Epidermal melanocyte (primary cell): Measurements from ENCODE around the gene FOCAD.

ENCODE experiments used
- DNase-seq: peaks from one replicate; pipeline ENCODE4 v3.0.0; 2011; ENCODE audit warnings: low spot score; ENCODE audit not compliant: insufficient read length

The FOCAD gene

GRCh38 chr9:20872340-20872977 lies 188.4 kb downstream of the FOCAD start:
- no peak for DNase-seq

GRCh38 chr9:20873240-20873865 lies 189.3 kb downstream of the FOCAD start:
- no peak for DNase-seq

DNA sequence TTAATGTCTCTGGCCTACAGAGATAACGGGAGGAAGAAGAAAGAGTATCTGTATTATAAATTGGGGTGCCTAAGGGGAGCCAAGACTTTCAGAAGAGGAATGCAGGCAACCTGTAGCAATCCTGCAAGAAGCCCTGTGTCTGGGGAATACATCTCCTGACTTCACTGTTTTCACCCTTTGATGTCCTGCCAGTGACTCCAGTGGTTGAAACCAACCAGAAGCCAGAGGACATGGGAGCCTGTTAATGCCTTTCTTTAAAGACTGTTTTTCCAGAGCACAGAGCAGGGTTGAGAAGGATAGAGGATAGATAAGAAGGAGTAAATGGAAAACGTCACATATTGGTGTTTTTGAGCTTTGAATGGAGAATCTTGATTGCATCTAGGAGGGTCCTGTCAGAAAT lies 196.2 kb downstream of the FOCAD start:
- no peak for DNase-seq

DNA sequence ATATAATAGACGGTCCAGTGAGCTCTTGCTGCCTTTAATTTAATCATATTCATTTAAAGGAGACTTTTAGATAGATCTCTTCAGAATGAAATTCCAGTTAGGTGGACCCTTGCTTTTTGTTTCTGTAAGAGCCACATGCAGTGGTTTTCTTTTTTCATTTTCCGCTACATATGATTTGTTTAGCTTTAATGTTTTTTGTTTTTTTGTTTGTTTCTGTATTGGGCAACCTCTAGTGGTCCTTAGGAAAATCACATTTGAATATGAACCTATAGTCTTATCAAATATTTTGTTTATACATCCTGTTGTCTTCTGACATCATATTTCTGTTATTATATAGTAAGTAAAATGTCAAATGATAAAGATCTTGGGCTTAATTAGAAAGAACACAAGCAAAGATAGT lies 196.6 kb downstream of the FOCAD start:
- no peak for DNase-seq

- no peak for DNase-seq
Measured at GRCh38 chr9:20884985-20885593, 201.0 kb downstream of the FOCAD start.

GRCh38 chr9:20898885-20899554 lies 215.0 kb downstream of the FOCAD start:
- DNase-seq: no peak

GRCh38 chr9:20903212-20903611 lies 219.2 kb downstream of the FOCAD start:
- no peak for DNase-seq

DNA sequence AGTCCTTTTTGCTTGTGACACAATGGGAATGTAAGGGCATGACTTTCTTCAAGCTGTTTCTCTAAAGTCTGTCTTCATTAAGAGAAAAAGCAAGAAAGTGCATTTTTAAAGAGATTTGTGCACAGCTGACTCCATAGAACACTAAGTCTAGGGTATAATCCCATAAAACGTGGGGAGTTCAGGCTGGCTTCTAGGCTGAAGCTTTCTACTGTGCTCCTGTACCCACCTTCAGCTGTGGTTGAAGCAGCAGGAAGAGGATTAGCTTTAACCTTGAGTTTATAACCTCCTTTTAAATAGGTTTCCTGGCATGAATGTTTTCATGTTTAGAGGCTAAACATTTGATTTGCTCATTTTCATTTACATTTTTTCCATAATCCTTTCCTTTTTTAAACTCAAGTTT lies 220.9 kb downstream of the FOCAD start:
- DNase-seq: no peak

GRCh38 chr9:20906326-20906725 lies 222.3 kb downstream of the FOCAD start:
- no peak for DNase-seq

- DNase-seq: no peak
Measured at GRCh38 chr9:20908461-20908860, 224.4 kb downstream of the FOCAD start.

- peak; percentile 22 for DNase-seq
Measured at GRCh38 chr9:20914556-20914955, 230.5 kb downstream of the FOCAD start.

DNA sequence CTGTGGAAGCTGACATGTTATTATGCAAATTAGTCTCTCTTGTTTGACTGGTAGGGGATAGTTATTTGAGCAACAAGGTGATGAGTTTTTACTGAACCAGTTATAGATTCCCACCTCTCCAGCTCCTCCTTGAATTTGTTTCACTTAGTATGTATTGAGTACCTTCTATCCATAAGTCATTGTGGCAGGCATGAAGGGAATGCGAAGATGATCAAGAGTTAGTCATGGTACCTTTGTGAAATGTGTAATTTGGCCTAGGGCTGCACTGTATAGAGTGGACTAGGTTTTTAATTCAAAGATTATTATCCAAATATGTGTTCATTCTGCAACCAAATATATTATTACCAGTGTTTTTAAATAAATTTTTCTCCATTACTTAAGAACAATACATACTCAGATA lies 237.3 kb downstream of the FOCAD start:
- no peak for DNase-seq

- DNase-seq: no peak
Measured at GRCh38 chr9:20925256-20926045, 241.4 kb downstream of the FOCAD start.

DNA sequence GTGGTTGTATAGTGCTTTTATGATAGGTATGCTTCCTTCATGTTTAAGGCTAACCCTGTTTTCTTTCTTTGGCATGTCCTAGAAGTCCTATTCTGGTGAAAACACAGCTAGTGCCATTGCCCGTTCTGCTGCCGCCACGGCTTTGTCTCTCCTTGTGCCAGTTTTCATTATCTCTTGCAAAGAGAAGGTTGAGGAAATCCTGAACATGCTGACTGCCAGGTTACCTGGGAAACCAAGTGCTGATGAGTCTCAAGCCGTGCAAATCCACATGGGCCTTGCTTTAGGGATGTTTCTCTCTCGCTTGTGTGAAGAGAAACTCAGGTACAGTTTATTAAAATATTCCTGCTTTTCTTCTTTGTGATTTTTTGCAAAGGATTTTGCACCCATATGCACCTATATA lies 245.2 kb downstream of the FOCAD start:
- no peak for DNase-seq

GRCh38 chr9:20930836-20931235 lies 246.8 kb downstream of the FOCAD start:
- DNase-seq: no peak

- no peak for DNase-seq
Measured at GRCh38 chr9:20940447-20941173, 256.6 kb downstream of the FOCAD start.

DNA sequence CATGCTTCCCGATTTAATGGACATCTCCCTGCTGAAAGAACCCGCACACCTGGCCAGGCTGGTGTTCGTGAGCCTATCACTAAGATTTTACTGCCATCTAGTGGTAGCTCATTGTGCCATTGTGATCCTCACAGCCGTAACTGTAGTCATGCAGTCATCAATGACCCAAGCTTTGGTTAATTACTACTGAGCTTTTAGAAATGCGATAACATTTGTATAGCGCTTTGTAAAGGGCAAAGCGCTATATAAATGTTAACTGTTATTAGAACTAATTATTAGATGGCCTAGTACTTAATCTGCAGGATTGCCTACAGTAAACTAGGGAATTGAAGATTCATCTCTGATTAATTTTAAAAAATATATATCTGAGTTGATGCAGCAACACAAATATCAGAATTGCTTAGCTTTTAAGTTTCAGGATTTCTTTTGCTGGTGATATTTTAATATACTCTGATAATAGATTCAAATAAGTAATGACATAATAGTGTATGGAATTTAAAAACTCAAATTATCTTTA lies 257.2 kb downstream of the FOCAD start:
- peak; percentile 36 for DNase-seq

- DNase-seq: no peak
Measured at GRCh38 chr9:20944507-20944906, 260.4 kb downstream of the FOCAD start.

- DNase-seq: peak; percentile 26
Measured at GRCh38 chr9:20945269-20945668, 261.2 kb downstream of the FOCAD start.

GRCh38 chr9:20945856-20946255 lies 261.8 kb downstream of the FOCAD start:
- DNase-seq: no peak

GRCh38 chr9:20948703-20949102 lies 264.6 kb downstream of the FOCAD start:
- DNase-seq: no peak
